Tongue (tissue), 2 donors: ENCODE results near the gene NBEAL2. TPM values are rescaled to one million over a fixed set of nuclear protein-coding genes. Genes with fewer than 3 reads are reported as not detected.
"Not testable (repeated sequence)": the region's sequence is repeated elsewhere in the genome, so short reads cannot be mapped to it uniquely, and the experiment has no call there.

Source experiments
- DNase-seq: peaks from one replicate; pipeline ENCODE4 v3.0.0-alpha.2; 2015
- total RNA-seq: library from RNA; depleted of rRNA; stranded (reverse); fragments of >200 nt; gene quantifications from one replicate; pipeline ENCODE4 v1.2.3, GENCODE V29; 2014

Gene NBEAL2
- total RNA-seq, 1 donor from 2014 or later, result 62.2 TPM

DNA sequence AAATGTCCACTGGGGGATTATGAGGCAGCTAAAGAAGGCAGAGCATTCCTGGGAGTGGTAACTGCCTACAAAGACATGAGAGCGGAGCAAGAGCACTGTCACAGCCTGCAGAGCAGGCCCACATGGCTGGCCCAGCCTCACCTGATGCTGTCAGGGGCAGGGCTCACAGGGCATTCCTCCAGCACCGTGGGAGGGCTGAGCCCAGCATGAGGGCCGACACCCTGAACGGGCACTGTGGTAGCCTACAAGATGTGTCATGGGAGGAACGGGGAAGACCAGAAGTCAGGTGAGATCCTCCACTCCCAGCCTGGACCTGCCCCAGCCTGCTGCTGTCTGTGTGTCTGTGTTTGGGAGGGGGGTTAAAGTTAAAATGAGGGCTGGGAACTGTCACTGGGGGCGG lies 33.0 kb upstream of the NBEAL2 start:
- no peak for DNase-seq

DNA sequence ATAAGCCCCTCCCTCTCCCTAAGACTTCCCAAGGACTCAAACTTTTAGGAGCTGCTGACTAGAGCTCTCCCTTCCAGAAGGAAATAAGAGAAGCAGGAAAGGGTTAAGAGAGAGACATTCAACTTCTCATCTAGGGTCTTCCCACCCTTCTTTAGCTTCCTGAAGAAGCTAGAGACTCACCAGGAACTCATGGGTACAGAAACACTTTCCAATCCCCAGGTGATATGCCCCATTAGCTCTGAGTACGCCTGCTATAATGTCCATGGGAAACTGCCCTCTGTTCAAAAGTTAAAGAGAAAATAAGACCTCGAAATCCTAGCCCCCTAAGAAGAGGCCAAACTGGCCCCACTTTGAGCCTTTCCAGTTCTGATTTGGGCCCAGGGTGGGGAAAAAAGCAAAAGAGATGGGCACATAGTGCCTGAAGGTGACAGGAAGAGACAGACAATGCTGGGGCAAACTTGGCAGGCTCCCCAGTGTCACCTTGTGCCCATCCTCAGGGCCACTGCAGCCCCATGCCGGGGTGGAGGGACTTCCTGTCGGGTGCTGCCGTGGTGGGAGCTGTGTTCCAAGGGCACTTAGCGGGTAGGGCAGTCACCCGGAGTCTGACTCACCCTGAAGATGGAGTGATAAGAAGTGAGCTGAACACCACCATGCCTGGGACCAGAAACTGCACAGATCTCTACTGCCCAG lies 32.5 kb upstream of the NBEAL2 start:
- DNase-seq, result no peak

DNA sequence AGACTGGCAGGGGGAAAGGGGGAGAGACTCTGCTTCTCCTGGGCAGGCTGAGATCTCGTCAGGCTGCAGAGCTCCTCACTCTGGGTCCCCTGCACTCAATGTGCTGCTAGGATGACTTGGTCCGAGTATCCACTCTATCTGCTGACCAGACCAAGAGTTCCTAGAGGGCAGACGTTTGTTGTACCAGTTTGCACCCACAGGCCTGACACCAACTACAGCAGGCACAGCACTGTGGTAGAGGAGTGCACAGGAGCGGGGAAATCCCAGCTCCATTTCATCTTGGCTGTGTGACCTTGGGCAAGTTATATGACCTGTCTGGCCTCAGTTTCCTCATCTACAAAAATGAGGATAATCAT lies 31.9 kb upstream of the NBEAL2 start:
- no peak for DNase-seq

DNA sequence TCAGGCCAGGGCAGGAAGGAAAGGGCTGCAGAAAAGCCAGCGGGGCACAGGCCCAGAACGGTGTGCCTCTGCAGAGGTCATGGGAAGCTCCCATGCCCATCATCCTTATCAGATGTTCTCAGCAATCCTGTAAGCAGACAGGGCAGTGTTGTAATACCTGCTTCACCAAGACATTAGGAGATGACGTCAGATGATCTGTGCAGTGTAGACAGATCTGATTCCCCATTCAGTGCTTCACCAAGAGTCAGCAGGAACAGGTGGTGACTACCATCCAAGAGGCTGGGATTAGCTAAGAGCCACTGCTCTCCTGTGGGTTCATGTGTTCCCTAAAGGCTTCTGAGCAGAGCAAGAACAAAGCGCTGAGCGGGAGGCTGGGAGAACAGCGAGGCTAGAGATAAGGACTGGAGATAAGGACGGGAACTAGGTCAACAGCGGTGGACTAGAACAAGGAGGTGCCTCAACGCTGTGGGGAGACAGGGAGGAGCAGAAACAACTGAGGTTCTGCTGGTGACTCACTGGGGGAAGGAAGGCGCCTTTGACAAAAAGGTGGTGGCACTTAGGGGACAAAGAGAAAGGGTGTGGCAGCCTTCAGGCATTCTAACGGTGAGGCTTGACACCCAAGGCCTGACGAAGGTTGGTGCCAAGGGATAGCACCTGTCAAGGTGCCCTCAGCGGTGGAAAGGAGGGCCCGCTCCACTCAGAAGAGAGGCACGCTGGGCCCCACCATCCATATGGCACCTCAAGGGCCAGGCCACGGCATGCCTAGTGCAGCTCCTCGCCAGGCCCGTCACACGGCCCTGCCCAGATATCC lies 31.3 kb upstream of the NBEAL2 start:
- DNase-seq, result peak; percentile 65

DNA sequence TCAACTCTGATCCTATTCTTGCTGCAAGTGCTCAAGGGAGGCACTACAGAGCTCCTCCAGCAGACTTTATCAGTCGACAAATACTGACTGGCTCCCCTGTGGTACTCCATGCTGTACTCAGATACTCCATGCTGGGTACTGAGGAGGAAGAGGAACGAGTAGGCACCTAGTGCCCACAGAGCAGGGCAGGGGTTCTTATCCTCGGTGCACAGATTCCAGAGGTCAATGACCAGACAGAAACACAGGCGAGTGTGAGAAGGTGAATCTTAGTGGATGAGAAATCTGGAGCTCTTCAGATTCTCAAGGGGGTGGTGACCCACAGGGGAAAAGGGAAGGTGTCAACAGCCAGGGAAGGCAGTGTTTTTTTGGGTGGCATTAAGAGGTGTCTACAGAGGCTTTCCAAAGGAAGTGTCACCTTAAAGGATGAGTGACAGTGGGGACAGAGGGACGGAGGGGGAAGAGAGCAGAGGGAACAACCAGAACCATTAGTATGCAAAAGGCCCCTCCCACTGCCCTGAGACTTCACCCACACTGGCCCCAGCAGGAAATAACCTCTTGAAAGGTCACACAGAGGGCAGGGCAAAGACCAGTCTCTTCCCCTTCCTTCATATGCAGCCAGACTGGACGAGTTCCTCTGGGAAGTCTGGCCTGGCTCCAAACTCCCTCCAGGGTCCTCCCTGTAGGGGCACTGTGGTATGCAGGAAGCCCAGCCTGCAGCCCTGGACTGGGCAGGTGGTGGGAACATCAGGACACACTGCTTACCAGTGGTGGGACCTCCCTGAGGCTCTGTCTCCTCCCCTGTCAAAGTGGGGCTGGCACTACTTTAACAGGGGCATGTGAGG lies 30.4 kb upstream of the NBEAL2 start:
- no peak for DNase-seq

DNA sequence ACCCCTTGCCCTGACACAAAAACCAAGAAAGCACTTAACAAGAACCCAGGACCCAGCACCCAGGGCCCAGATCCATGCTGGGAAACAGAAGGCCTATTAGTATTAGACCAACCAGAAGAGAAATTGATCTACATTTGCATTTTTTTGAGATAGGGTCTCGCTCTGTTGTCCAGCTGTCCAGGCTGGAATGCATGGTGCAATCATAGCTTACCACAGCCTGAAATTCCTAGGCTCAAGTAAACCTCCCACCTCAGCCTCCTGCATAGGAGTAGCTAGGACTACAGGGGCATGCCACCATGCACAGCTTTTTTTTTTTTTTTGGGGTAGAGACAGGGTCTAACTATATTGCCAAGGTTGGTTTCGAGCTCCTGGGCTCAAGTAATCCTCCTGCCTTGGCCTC lies 29.3 kb upstream of the NBEAL2 start:
- no peak for DNase-seq

DNA sequence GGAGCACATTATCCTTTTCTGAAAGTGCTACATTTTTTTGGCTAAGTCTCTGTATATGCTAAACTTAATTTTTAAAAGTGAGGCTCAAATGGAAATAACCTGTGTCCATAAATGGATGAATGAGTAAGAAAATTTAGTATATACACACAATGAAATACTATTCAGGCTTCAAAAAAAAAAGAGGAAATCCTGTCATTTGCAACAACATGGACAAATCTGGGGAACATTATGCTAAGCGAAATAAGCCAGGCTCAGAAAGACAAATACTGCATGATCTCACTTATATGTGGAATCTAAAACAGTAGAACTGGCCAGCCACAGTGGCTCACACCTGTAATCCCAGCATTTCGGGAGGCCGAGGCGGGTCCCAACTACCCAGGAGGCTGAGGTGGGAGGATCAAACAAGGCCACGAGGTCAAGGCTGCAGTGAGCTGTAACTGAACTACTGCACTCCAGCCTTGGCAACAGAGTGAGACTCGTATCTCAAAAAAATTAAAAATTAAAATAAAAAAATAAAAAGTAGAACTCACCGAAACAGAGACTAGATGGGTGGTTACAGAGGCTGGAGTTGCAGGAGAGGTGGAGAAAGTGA lies 28.7 kb upstream of the NBEAL2 start:
- DNase-seq, result no peak

DNA sequence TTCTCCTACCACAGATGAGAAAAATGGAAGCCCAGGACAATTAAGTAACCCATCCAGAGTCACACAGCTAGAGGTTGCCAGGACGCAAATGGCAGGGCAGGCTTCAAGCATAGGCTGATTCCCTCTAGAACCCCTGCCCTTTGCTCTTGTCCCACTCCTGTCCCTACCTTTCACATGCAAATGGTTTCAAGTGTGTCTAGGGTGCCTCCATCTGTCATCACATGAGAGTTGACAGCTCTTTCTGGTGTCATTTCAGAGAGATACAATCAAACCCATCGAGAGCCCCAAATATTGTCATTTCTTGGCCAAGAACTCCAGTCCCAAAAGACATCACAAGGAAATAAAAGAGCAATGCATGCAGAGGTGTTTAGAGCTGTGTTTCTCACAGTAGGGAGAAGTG lies 26.7 kb upstream of the NBEAL2 start:
- DNase-seq, result no peak

DNA sequence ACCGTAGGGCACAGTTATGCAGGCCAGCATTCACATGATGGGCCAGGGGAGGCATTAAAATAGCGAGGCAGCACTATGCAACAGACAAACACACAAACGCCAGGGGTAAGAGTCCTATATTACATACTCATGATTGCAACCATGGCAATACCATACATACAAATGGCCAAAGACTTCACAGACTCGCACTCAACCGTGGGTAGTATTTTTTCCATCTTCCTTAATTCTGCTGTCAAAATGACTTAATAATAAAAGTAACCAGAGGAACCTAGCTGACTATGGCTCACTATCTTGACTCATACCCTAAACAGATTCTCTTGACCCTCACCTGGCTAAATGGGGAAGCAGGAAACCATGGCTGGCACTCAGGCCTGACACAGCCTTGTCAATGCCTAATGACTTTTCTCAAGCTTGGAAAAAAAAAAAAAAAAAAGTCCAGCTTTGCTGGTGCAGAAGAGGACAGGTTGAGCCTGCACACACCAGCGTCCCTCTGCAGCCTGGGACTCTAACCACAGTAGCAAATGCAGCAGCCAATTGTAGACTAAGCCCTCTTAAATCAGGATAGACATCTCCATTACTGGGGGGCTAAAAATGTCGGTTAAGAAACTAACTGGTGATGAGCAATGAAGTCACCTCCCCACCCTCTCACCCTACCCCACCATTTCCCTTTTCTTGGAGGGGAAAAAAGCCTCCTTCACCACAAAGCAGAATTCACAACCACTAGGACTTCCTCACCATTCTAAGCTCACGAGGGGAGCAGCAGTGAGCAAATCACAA lies 26.0 kb upstream of the NBEAL2 start:
- no peak for DNase-seq

DNA sequence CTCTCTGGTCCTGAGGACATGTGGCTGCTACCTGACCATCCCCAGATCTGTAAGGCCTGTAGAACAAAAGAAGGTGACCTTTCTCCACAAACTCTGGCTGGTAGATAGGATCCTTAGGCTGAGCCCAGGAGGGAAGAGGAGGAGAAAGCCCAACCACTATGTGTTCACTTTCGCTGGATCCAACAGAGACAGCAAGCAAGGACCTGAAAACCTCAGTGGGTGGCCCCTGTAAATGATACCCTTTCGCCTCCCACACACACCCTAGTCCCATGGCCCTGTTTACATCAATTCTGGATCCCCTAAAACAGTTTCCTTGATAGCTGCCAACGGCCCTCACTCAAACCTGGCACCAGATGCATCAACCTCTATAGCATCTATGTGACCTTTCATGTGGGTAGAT lies 25.3 kb upstream of the NBEAL2 start:
- no peak for DNase-seq

DNA sequence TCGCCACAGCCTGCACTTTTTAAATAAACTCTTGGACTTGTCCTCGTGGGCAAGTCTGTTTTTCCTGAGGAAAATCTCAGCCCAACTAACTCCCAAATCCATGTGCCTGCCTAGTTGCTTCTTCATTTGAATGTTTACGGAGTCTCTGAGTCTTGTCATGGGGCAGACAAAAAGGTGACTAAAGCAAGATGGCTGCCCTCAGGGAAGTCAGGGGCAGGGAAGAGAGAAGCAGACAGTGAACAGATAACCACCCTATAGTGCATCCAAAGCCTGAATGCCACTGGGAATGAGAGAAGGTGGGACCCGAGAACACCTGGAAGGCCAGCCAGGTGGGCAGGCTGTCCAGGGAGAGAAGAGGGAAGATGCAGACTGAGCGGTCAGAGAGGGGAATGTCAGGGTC lies 24.3 kb upstream of the NBEAL2 start:
- no peak for DNase-seq

DNA sequence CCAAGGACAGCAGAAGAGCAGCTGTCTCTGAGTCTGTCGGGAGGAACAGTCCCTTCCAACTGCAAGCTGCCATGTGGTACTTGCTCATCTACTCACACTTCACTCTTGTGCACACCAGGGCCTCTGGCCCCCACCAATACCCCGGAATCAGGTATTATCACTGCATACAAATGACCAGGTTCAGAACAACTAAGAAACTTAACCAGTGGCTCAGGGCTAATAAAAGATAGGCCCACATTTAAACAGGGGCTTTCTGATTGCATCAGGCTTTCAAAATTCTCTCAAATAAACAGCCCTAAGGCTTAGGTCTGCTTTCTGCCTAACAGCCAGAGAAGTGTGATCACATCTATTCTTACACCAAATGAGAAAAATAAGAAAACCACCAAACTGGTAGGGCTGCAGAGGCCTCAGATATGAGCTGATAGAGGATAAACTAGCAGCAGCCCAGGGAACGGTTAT lies 23.6 kb upstream of the NBEAL2 start:
- no peak for DNase-seq

DNA sequence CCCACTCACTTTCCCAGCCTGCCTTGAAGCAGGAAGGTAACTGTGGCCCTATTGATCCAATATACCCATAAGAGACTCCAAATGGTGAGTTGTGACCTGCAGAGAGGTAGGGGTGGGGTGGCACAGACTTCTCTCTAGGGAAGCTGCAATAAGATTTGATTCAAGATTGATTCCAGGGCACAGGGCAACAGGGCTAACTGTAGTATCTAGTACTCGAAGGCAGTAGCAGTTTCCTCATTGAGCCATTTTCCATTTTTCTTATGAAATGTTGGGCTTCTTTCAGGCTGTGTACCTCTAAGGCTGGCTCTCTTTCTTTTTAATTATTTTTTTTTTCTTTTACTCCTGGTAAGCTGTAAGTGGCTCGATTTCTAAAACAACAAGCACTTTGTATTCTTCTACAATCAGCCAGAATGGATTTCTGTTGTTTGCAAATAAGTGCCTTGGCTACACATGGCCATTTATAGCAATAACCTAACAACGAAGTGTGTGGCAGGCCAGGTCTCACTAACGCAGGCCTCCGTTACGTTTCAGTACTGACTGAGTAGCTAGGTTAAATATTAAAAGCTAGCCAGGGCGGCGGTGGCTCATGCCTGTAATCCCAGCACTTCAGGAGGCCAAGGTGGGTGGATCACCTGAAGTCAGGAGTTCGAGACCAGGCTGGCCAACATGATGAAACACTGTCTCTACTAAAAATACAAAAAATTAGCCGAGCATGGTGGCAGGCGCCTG lies 22.2 kb upstream of the NBEAL2 start:
- no peak for DNase-seq

DNA sequence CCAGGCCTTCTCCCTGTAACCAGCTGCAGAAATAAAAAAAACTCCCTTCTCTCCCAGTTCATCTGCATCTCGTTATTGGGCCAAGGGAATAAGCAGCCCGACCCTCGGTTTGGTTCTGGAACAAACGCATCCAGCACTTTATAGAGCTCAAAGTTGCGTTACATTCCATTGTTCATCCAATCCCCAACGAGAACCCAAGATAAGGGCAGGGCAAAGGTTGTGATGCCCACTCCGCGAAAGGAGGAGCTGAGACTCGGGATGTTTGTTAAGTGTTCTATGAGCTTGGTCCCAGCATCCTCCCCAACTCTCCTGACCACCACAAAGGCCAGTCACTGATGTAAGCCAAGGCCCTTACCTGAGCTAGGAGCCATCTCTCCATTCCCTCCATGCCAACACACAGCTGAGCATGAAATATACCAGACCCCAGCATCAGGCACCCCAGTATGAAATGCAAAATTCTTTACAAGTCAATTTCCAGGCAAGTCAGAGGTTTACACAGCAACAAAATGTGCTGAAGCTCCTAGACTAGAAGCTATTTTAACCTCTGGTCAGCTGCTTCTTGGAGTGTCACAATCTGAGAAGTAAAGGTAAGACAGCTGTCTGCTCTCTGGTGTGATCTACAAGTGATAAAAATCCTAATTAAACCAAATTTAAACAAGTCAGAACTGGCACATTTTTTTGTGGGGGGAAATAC lies 20.9 kb upstream of the NBEAL2 start:
- no peak for DNase-seq

DNA sequence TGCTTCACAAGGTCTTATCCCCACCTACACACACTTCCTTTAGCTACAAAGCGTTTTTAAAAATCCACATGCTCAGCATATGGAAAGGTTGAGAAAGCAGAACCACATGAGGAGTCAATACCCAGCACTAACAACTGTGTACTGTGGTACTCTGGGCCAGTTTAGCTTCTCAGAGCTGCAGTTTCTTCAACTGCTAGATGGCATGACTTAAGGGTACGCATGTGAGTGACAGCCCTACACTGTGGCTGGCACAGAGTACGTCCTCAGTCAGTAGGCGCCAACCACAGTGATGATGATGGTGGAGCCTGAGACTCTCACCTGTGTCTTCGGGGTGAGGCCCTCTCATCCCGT lies 20.3 kb upstream of the NBEAL2 start:
- no peak for DNase-seq

DNA sequence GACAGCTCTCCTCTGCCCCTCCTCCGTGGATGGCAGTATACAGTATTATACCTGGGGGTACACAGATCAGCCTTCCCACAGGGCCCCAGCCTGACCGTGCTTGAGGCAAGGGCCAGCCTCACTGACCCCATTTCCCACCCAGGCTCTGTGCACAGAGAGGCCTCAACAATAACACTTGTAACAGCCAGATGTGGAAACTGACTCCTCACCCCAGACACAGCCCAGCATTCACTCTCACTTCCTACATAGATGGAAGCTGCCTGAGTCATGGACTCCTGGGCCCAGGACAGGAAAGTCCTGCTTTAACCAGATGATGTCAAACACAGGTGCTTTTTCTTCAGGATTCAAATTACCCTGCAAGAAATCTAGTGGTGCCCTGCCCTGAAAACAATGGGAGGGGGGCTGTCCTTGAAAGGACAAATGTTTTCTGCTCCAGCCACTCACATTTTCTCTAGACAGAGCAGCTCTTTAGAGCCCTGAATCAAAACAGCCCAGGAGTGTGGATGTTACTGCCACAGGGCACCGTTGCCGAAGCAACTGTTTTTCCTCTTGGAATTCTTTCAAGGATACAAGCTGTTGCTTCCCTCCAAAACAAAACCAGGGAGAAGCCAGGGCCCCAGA lies 19.3 kb upstream of the NBEAL2 start:
- DNase-seq, result peak; percentile 62

DNA sequence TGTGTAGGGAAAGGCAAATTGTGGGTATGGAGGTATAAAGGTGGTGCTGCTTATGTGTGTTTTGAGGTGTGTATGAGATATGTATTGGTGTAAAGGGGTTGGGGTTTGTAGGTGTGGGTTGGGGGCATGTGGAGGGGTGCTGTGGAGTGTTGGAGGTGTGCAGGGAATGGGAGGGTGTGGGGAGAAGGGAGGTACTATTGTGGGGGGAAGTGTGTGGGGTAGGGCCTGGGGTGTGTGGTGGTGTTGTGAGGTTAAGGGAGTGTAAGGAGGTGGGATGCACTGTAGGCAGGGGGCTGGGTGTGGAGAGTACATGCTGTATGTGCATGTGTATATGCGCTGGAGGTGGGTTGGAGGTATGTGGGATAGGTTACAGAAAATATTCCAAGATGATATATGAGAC lies 18.6 kb upstream of the NBEAL2 start:
- DNase-seq, result no peak

DNA sequence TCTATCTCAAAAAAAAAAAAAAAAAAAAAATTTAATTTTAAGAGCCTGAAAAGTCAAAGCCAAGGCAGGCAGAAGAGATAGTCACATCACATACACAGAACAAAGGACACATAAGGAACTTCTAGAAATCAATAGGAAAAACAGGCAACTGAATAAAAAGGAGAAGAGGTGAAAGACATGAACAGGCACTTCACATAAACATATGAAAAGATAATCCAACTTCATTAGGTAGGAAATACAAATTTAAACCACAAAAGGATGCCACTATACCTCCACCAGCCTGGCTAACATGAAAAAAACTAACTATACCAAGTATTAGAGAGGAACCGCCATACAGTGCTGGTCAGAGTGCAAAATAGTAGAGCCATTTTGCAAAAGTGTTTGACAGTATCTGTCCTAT lies 17.0 kb upstream of the NBEAL2 start:
- DNase-seq, result no peak

DNA sequence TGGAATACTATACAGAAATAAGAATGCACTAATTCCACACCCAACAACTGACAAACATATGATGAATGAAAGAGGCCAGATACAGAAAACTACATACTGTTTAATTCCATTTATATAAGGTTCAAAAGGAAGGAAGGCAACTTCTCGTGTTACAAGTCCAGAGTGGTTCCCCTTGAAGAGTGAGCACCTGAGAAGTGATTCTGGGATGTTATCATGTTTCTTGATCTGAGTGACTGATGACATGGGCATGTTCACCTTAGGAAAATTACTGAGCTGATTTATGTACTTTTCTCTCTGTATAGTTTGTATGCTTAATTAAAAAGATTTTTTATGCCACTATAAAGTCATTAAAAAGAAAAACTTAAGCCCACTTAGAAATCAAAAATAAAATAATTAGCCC lies 16.5 kb upstream of the NBEAL2 start:
- DNase-seq, result no peak

DNA sequence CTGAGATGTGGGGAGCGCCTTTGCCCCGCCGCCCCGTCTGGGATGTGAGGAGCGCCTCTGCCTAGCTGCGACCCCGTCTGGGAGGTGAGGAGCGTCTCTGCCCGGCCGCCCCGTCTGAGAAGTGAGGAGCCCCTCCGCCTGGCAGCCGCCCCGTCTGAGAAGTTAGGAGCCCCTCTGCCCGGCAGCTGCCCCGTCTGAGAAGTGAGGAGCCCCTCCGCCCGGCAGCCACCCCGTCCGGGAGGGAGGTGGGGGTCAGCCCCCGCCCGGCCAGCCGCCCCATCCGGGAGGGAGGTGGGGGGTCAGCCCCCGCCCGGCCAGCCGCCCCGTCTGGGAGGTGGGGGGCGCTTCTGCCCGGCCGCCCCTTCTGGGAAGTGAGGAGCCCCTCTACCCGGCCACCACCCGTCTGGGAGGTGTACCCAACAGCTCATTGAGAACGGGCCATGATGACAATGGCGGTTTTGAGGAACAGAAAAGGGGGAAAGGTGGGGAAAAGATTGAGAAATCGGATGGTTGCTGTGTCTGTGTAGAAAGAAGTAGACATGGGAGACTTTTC lies 15.4 kb upstream of the NBEAL2 start:
- not testable (repeated sequence) for DNase-seq
